MCF 10A (cell line): Measurements from ENCODE around the gene PPP6R3. TPM values are rescaled to one million over a fixed set of nuclear protein-coding genes. Genes with fewer than 3 reads are reported as not detected.

Experiments used
- BruUV-seq: library from RNA; stranded (reverse); fragments of 400-500 nt; replicated peaks from 2 replicates; lab custom pipeline; 2021; lab: Mats Ljungman, UMichigan
- CTCF ChIA-PET: fragments of 300-600 bp; sonication (Branson Sonifier 250); formaldehyde crosslinking; extraction: SDS; loops from one replicate; lab custom pipeline; 2021; ENCODE audit warnings: antibody characterized with exemption, inconsistent platforms; lab: Yijun Ruan, JAX
- POLR2A ChIA-PET: fragments of 300-600, 350-650 bp; sonication (Branson Sonifier 250); formaldehyde crosslinking; extraction: SDS; loops from one replicate; lab custom pipeline; 2020; ENCODE audit warnings: antibody characterized with exemption, inconsistent platforms; lab: Yijun Ruan, JAX
- DNase-seq: peaks from one replicate; pipeline ENCODE4 v3.0.0-alpha.2; 2018; ENCODE audit not compliant: unreplicated experiment
- H3K27ac Mint-ChIP-seq: one replicate; pipeline ENCODE4 v1.8.0; 2022; ENCODE audit warnings: mild to moderate bottlenecking, low read depth, mixed read lengths; ENCODE audit not compliant: unreplicated experiment
- H3K27me3 Mint-ChIP-seq: one replicate; pipeline ENCODE4 v1.8.0; 2022; ENCODE audit warnings: mixed read lengths; ENCODE audit not compliant: insufficient read depth, unreplicated experiment
- H3K36me3 Mint-ChIP-seq: one replicate; pipeline ENCODE4 v1.8.0; 2022; ENCODE audit warnings: mild to moderate bottlenecking, moderate library complexity, mixed read lengths; ENCODE audit not compliant: insufficient read depth, unreplicated experiment
- H3K4me1 Mint-ChIP-seq: one replicate; pipeline ENCODE4 v1.8.0; 2022; ENCODE audit warnings: mixed read lengths; ENCODE audit not compliant: insufficient read depth, unreplicated experiment
- H3K4me3 Mint-ChIP-seq: one replicate; pipeline ENCODE4 v1.8.0; 2022; ENCODE audit warnings: mild to moderate bottlenecking, moderate library complexity, mixed read lengths; ENCODE audit not compliant: unreplicated experiment
- H3K9me3 Mint-ChIP-seq: one replicate; pipeline ENCODE4 v1.8.0; 2022; ENCODE audit warnings: mixed read lengths; ENCODE audit not compliant: unreplicated experiment
- intact Hi-C: fragments of 100-400 bp; cut with micrococcal nuclease; formaldehyde crosslinking; loops from 2 replicates; pipeline ENCODE4 v1.14.1; 2022
- total RNA-seq: library from RNA; stranded (reverse); gene quantifications from 2 replicates; pipeline ENCODE4 v1.2.3, GENCODE V29; 2022
- TF ChIP-seq, protein P1 (sequence below): fragments of 200-600 bp; IDR thresholded peaks from one replicate; pipeline ENCODE4 v1.8.0; 2022; ENCODE audit warnings: antibody characterized with exemption, mild to moderate bottlenecking; ENCODE audit not compliant: unreplicated experiment

Gene PPP6R3
- total RNA-seq, 1 experiment from 2014 or later: 95.7 TPM

DNA sequence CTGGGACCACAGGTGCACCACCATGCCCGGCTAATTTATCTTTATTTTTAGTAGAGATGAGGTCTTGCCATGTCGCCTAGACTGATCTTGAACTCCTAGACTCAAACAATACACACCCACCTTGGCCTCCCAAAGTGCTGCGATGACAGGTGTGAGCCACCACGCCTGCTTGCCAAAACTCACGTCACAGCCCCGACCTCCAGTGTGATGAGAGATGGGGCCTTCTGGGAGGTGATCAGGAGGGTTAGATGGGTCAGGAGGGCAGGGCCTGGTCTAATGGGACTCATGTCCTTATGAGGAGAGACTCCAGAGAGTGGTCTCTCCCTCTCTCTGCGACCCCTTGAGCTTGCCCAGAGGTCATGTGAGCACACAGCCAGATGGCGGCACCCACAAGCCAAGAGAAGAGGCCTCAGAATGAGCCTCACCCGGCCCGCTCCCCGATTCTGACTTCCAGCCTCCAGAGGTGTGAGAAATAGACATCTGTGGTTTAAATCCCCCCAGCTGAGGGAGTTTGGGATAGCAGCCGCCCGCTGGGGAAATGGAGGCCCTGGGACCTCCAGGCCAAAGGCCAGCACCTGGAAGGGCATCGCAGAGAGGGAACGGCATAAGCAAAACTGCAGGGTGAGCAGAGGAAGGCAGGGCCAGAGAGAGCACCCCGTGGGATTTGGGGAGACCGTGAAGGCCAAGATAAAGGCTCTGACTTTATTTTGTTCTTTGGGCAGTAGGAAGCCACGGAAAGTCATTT is 199.7 kb downstream of the PPP6R3 start:
- no peaks in the 10 kb centered on the region for H3K9me3 Mint-ChIP-seq
- TF ChIP-seq, protein P1, sequence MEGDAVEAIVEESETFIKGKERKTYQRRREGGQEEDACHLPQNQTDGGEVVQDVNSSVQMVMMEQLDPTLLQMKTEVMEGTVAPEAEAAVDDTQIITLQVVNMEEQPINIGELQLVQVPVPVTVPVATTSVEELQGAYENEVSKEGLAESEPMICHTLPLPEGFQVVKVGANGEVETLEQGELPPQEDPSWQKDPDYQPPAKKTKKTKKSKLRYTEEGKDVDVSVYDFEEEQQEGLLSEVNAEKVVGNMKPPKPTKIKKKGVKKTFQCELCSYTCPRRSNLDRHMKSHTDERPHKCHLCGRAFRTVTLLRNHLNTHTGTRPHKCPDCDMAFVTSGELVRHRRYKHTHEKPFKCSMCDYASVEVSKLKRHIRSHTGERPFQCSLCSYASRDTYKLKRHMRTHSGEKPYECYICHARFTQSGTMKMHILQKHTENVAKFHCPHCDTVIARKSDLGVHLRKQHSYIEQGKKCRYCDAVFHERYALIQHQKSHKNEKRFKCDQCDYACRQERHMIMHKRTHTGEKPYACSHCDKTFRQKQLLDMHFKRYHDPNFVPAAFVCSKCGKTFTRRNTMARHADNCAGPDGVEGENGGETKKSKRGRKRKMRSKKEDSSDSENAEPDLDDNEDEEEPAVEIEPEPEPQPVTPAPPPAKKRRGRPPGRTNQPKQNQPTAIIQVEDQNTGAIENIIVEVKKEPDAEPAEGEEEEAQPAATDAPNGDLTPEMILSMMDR: no peak
- intact Hi-C loops: no loop called here
- ChIA-PET CTCF (interaction anchor here (0.6 kb wide), 2 partner anchors 148 to 1918 kb away, joined by 3 read pairs; no protein-coding TSS in a partner anchor), POLR2A (no interaction called here)
- peaks cover 13% of the 10 kb centered on the region for H3K4me1 Mint-ChIP-seq
- DNase-seq: no peak
- no TSS peak for BruUV-seq
- H3K27ac Mint-ChIP-seq: no peak overlapping the region
- H3K27me3 Mint-ChIP-seq: peaks cover 63% of the 10 kb centered on the region
- no peak overlapping the region for H3K4me3 Mint-ChIP-seq
- H3K36me3 Mint-ChIP-seq: no peaks in the 10 kb centered on the region

DNA sequence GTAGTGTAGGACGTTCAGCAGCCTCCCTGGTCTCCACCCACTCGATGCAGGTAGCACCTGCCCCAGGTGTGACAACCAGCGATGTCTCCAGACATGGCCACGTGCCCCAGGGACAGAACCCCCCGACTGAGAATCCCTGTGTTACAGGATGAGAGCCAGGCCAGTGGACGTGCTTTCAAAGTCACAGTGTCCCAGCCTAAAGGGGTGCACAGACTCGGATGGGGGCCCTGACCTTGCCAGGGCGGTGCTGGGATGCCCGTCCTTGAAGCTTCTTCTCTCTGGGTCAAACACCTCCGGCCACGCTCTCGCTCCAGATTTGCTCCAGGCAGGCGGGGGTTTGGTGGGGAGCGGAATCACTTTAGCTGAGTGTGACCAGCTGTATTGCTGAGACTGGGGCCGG is 200.5 kb downstream of the PPP6R3 start:
- TF ChIP-seq, protein P1: no peak
- H3K27me3 Mint-ChIP-seq: peaks cover 56% of the 10 kb centered on the region
- no peak for DNase-seq
- no TSS peak for BruUV-seq
- CTCF ChIA-PET: no interaction called here
- peaks cover 13% of the 10 kb centered on the region for H3K4me1 Mint-ChIP-seq
- H3K4me3 Mint-ChIP-seq: no peak overlapping the region
- POLR2A ChIA-PET: interaction anchor here (1.2 kb wide), 1 partner anchor 11 kb away, joined by 3 read pairs; no protein-coding TSS in a partner anchor
- H3K27ac Mint-ChIP-seq: no peak overlapping the region
- intact Hi-C loops: no loop called here
- no peaks in the 10 kb centered on the region for H3K36me3 Mint-ChIP-seq
- no peaks in the 10 kb centered on the region for H3K9me3 Mint-ChIP-seq

DNA sequence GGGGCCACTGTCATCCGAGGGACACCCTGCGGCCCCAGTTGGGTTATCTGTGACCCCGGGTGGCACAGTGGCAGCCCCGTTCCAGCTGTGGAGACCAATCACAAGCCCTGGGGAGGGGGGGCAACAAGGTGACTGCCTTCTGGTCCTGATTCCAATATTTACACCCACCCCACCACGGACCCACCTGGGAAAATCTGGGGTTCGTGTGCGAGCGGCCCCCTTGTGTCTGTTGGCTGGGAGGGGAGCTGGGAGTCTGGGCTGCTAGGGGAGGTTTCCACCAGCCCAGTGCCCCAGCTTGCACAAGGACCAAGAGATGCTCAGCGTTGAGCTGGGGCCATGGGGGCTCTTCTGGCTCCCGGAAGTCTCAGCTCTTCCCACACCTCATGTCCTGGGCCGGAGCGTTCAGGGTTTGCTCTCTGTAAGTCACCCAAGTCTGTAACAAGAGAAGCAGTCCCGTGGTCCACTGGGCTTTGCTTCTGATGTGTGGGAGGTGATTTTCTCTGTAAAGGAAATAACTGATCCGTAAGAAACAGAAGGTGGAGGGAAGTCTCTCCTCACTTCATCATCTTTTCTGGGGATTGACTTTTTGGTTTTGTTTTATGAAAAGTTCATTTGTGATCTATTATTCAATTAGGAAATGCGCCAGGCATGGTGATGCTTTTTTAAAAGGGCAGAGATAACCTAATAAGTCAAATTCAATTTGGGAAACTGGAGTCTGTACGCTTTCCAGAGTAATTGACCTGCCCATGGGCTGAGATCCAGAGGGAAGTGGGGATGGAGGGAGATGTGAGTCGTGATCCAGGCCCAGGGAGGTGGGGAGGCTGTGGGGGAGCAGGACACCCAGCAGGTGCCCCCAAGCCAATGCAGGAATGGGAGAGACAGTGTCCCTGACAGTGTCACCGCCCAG is 201.4 kb downstream of the PPP6R3 start:
- CTCF ChIA-PET: interaction anchor here (0.6 kb wide), 1 partner anchor 114 kb away, joined by 5 read pairs; no protein-coding TSS in a partner anchor
- Mint-ChIP-seq H3K4me3 (no peak overlapping the region), H3K9me3 (no peaks in the 10 kb centered on the region), H3K27me3 (peaks cover 47% of the 10 kb centered on the region), H3K36me3 (no peaks in the 10 kb centered on the region), H3K27ac (no peak overlapping the region), H3K4me1 (peaks cover 13% of the 10 kb centered on the region)
- intact Hi-C loops: no loop called here
- no peak for DNase-seq
- POLR2A ChIA-PET: interaction anchor here (1.2 kb wide), 1 partner anchor 12 kb away, joined by 3 read pairs; no protein-coding TSS in a partner anchor
- TF ChIP-seq, protein P1: no peak
- no TSS peak for BruUV-seq

DNA sequence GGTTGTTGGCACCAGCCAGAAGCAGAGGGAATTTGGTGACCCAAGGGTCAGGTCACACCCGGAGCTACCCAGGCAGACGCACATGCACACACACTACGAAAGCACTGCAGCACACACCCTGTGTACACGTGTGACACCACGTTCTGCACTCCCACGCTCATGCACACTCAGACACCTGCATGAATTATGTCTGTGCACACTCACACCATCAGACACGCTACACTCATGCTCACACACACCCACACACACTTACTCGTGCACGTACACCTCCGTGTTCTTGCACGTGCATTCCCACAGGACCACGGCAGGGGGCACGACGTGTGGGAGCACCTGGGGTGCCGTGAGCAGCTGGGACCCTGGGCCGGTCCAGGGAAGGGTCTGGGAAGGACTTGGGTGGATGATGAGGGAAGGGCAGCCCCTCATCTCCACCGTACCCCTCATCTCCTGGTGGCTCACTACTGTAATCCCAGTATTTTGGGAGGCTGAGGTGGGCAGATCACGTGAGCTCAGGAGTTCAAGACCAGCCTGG is 203.0 kb downstream of the PPP6R3 start:
- Mint-ChIP-seq H3K4me3 (no peak overlapping the region), H3K4me1 (peaks cover 7% of the 10 kb centered on the region), H3K27ac (no peak overlapping the region), H3K27me3 (peaks cover 39% of the 10 kb centered on the region), H3K36me3 (no peaks in the 10 kb centered on the region), H3K9me3 (no peaks in the 10 kb centered on the region)
- ChIA-PET POLR2A (no interaction called here), CTCF (interaction anchor here (0.6 kb wide), 1 partner anchor 330 kb away, joined by 3 read pairs; no protein-coding TSS in a partner anchor)
- BruUV-seq: no TSS peak
- DNase-seq: no peak
- TF ChIP-seq, protein P1: no peak
- intact Hi-C loops: no loop called here
